Stimulated activated naive CD8-positive, alpha-beta T cell treated with anti-CD3 and anti-CD28 coated beads, Interleukin-15, Interleukin-2, amounts not matched to agents 100 U/mL and 50 U/mL, for 24 hours (primary cell): ENCODE measurements around the gene HIVEP3.

Experiments
- ATAC-seq: fragments of 150-1000 bp; cut with Tn5 transposase; one replicate; pipeline ENCODE4 v1.10.0; 2021
- DNase-seq: peaks from one replicate; pipeline ENCODE4 v3.0.0; 2021

HIVEP3 gene

DNA sequence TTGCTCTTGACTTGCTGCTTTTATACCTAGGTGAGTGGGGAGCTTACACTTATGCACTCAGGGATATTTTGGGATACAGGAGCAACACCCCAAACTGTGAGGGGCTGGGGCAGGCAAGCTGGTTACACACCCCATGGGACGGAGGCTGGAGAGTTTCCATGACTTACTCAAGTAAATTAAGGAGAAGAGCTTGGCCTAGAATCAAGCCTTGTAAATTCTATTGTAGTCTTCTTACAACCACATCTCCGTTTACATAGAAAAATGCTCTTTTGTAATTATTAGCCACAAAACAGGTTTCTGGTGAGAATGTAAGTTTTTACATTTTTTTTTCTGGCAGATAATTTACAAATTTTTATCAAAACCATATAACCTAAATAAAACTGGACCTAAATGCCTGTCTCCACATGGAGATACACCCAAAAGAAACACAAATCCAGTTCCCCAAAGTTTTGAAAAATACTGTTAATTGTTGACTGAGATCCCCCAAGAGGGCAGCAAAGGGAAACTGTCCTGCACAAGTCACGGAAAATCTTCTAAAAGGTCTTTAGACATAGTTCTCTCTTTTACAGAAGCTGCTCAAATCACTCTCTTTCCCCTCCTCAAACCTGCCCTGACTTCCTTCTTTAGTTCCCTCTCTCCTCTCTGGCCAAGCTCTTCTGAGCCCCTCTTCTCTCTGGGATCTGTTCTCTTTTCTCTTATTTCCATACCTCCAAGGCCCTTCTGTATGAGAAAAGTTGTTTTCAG is 134.0 kb downstream of the HIVEP3 start:
- ATAC-seq (no peak), DNase-seq (no peak)

DNA sequence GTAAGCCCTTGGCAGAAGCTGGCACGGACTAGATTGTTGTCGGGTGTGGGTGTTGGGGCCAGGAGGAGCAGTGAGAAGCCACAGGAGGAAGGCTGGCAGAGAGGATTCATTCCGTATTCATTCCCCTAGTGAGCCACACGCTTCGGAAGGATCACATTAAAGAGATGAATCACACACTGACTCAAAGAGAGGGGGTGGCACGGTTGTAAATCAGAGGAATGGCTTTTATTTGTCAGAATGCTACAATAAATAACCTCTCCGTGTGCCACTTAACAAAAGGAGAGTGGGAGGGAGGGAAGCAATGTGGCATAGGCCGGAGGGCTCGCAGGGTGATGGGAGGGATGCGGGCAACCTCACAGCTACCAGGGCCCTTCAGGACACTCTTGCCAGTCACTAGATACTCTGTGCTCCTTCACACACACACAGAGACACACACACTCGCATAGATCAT is 135.5 kb downstream of the HIVEP3 start:
- peak; percentile 63 for DNase-seq
- peak; percentile 95 for ATAC-seq

DNA sequence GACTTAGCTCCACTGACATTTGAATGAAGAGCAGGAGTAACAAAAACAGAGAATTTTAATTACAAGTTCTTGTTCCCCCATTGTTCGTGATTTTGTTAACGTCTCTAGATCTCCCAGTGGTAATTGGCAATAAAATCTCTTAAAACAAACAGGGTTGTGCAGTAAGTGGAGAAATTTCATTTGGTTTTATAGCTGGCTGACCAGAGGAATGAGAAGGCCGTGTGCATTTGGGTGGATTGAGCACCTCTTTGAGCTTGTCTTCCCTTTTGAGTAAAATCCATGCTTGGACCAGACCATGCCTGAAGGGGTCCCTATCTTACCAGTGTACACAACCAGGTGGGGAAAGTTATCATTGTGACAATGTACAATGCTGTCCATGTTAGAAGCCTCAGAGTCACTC is 137.8 kb downstream of the HIVEP3 start:
- DNase-seq (no peak), ATAC-seq (no peak)

DNA sequence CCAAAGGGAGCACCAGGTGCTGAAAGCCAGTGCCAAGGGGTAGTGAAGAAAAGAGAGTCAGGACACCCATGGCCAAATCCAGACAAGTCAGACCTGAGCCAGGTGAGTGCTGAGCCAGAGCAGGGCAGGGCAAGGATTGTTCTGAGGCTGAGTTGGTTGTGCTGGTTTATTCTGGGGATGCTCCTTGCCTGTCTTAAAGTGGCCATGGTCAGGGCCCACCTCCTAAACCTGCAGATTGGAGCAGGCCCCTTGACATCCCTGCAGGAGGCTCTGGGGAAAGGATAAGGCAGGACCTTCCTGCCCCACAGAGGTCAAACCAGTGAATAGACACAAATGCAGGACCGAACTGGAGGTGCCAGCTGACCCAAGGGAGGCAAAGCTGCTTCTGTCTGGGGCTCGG is 138.4 kb downstream of the HIVEP3 start:
- ATAC-seq = no peak
- DNase-seq = no peak

DNA sequence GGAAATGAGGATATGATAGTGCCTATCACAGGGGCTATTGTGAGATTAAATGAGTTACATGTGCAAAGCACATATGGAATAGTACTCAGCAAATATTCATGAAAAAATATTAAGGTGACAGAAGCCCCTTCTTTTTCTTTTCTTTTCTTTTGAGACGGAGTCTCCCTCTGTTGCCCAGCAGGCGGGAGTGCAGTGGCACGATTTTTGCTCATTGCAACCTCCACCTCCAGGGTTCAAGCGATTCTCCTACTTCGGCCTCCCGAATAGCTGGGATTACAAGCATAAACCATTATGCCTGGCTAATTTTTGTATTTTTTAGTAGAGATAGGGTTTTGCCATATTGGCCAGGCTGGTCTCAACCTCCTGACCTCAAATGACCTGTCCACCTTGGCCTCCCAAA is 139.4 kb downstream of the HIVEP3 start:
- no peak for ATAC-seq

DNA sequence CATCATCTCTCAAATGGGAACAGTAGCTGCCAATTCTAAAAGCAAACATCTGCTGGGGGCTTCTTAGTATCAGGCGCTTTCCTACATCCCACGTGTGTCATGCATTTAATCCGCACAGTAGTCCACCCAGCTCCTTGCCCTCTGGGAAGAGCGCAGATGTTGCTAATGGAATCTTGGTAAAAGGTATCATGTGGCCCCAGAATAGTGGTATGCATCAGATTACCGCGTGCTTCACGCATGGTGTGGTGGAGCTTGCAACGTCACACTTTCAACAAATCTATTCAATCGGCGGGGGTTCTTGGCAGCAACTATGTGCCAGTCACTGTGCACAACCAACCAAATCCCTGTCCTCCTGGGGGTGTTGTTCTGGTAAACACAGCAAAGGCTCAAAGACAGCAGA is 141.0 kb downstream of the HIVEP3 start:
- ATAC-seq = no peak
- no peak for DNase-seq

More for the DNA sequence above, 139.4 kb downstream of the HIVEP3 start:
- DNase-seq = no peak

DNA sequence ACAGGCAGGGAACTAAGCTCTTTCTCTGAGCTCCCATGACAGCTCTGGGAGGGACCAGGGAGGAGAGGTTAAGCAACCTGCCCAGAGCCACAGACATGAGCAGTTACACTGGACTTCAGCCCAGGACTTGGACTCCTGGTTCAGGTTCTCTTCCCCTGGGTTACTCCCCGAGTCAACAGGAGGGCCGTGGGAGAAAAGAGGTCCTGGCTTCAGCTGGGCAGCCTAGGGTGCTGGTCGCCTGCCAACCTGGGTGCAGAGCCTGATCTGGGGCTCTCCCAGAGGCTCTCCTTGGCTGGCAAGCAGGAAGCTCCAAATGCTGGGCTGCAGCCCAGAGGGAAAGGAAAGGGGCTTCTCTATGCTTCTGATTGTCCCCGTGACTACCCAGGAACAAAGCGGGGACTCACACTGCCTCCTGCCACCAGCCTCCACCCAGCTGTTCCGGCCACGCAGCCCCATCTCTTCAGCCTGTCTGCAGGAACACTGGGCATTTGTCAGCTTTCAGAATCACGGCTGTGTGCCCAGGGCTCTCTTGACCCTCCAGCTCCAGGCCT is 141.8 kb downstream of the HIVEP3 start:
- no peak for DNase-seq

DNA sequence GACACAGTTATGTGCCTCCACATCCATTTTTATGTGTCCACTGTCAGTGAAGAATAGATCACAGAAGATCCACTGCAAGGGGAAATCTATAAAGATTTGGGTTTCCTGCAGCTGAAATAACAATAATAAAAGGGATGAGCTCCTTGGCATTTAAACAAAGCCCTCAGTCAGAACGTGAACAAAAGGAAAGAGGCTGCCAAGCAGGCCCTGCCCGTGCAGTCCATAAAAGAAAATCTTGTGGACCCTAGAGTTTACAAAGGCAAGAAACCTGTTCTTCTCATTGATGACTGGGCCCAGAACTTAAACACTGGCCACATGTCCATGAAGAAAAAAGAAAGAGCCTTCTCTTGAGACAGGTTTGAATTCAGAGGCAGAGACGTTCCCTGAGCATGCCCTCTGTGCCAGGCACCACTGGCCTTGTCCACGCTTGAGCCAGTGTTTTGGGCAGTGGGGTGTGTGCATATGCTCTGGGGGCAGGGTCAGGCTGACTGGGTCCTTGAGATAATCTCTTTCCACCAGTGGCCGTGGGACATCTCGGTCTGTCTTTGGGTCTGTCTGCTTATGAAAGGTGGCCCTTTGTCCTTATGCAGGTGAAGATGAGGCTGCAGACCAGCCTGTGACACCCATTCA is 142.7 kb downstream of the HIVEP3 start:
- DNase-seq (no peak), ATAC-seq (no peak)

More for the DNA sequence above, 141.8 kb downstream of the HIVEP3 start:
- no peak for ATAC-seq

DNA sequence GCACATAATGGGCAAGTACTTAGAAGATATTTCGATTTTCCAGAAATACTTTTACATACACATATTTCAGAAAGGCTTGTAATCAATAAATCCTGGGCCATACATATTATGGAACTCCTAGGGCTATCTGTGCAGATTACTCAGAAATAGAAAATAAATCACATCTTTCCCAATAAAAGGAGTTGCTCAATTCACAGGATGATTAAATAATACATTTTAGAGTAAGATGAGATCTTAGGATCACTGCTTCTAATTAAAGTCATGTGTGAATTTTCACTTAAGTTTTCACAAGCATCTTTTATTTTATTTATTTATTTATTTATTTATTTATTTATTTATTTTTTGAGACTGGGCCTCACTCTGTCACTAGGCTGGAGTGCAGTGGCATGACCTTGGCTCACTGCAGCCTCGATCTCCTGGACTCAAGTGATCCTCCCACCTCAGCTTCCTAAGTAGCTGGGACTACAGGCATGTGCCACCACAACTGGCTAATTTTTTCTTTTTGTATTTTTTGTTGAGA is 144.2 kb downstream of the HIVEP3 start:
- ATAC-seq (no peak), DNase-seq (no peak)

DNA sequence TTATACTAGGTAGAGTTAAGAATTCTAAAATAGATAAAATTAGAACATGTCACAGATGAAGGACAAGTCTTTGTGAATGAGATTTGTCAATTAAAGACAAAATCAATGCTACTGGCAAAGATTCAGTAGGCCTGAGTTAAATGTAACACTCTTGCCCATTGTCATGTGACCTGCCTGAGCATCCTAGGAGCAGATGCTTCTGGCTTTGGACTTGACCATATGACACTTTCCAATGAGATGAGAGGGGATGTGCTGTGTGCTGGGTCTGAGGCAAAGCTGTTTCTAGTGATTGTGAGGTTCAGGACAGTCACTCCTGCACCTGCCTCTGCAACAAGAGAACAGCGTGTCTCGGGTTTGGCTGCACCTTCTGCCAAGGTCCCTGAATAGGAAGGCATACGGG is 144.9 kb downstream of the HIVEP3 start:
- DNase-seq (no peak), ATAC-seq (no peak)

DNA sequence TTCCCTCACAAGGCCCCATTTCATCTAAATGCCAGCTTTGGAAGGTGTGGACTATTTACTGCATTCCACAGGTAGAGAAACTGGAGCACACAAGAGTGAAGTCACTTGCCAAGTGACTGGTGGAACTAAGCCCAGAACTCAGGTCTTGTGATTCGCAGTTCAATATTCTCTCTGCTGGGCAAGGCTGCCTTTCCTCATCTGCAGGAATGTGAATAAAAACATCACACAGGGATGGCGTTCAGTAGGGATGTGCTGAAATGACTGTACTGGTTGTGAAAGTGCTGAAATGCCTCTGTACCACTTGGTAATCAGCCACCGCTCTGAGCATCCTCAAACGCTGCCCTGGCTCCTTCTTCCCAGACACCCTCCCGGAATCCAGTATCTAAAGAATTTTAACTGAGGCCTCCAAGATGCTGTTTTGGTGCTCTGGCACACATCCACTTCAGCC is 145.6 kb downstream of the HIVEP3 start:
- DNase-seq (no peak), ATAC-seq (no peak)

DNA sequence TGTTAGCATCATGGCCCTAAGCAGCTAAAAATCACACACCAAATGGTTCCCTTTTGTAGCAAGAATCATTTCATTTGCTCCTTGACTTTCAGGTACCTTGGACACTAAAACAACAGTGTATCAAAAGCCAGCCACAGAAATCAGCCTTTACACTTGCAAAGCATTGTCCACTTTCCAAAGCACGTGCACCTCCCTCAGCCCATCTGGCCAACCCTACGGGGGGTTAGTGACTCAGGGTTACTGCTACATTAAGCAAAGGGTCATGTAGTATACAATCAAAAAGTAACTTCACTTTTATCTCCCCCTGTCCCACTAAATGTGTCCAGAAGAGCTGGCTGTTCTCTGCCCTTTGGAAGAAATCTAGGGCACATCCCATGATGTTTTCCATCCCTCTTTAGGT is 149.7 kb downstream of the HIVEP3 start:
- no peak for ATAC-seq
- DNase-seq = no peak

DNA sequence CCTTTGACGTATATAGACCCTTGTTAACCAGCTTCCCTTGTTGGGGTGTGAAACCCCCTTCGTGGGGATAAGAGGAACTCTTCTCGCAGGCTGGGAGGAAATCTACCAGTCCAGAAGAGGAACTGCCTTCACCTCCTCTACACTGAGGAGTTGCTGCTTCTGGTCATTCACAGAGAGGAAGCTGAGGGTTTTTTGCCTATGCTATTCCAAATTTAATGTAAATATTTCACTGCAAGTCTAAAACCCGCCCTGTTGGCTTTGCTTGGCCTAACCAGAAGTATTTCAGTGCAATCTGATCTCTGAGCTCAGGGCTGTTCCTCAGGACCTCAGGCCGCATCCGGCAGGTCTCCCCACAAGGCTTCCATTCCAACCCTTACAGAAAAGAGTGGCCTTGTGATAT is 150.1 kb downstream of the HIVEP3 start:
- DNase-seq = no peak
- ATAC-seq = no peak

DNA sequence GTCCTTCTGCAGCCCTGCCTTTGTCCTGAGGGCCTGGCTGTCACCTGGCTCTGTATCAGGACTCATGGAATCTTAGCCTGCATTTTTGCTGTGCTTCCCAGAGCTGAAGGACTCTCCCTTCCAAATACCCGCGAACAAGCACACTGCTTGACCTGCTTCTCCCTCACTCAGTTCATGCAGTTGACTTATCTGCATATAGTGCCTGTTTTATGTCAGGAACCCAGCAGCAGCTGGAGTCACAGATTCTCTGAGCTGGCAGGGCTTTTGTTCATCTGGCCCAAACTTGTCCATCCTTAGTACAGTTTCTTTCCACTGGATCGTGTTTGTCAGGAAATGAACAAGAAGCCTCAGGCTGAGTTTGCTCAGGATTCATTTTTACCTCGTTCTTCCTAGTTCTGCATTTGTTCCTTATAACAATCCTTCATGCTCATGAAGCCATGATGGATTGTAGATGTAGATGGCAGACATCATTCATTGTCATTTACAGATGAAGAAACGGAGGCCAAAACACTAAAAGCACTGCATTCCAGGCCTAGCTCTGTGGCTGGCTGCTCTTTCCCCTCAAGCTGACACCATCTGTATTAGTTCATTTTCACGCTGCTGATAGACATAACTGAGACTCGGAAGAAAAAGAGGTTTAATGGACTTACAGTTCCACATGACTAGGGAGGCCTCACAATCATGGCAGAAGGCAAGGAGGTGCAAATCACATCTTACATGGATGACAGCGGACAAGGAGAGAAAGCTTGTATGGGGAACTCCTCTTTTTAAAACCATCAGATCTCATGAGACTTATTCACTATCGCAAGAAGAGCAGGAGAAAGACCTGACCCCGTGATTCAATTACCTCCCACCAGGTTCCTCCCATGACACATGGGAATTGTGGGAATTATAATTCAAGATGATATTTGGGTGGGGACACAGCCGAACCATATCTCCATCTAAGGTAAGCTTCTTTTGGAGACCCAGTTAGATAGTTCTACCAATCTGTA is 150.9 kb downstream of the HIVEP3 start:
- DNase-seq = no peak
- no peak for ATAC-seq

DNA sequence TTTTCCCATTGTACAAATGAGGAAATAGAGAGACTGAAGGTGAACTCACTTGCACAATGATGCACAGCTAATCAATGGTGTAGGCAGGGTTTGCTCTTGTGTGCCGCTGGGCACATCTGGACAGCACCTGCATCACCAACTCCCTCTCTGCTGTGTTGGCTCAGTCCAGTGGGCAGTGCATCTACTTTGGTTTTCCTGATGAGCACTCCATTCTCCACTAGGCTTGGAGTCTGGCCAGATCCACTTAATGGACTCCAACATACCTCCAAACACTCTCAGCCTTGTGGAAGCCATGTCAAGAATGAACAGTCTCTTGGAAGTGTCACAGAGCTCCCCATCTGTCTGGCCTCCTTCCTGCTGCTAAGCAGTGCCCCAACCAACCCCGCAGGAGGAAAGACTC is 152.2 kb downstream of the HIVEP3 start:
- ATAC-seq (no peak), DNase-seq (no peak)

DNA sequence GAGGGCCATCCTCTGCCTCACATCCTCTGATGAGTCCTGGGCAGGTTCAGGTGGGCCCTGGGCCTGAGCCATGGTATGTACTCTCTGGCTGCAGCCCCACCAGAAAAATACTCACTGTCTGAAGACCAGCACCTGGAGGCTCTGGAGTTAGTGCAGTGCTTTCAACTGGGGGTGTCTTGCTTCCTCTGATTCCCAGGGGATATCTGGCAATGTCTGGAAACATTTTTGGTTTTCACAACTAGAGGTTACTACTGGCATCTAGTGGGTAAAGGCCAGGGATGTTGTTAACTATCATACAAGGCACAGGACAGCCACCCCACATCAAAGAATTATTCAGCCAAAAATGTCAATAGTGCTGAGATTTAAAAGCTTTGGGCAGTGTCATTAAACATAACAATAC is 152.7 kb downstream of the HIVEP3 start:
- ATAC-seq = no peak
- DNase-seq = no peak

DNA sequence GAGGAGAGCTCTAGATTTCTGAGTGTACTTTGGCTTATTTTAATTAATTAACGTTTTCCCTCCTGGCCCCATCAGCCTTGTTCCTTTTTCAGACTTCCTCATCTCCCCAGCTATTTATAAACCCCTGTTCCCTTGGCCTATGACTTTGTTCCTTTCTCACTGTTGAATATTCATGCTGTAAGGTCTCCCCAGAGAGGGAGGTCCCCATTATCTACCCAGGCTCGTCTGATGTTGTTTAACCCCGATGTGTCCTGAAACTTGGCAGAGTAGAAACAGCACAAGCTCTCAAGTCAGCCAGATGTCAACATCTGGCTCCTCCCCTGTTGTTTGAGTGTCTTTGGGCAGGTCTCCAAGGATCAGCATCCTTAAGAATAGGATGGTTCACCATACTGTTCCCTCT is 153.6 kb downstream of the HIVEP3 start:
- no peak for ATAC-seq
- no peak for DNase-seq

DNA sequence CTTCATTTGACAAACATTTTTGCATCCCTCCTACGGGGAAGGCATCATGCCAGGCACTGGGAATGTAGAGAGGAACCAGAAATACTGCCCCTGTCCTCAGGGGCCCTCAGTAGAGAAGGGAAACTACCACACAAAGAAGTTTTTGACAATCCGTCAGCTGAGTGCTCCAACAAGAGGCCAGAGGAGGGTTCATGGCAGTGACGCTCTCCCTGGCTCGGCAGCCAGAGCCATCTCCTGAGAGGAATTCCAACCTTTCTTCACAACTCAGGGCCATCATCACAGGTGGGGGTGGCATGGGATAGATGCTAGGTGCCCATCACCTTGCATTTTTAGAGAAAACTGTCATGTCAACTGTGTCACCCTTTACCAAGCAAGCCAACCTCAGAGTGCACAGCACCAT is 154.1 kb downstream of the HIVEP3 start:
- DNase-seq (no peak), ATAC-seq (no peak)

DNA sequence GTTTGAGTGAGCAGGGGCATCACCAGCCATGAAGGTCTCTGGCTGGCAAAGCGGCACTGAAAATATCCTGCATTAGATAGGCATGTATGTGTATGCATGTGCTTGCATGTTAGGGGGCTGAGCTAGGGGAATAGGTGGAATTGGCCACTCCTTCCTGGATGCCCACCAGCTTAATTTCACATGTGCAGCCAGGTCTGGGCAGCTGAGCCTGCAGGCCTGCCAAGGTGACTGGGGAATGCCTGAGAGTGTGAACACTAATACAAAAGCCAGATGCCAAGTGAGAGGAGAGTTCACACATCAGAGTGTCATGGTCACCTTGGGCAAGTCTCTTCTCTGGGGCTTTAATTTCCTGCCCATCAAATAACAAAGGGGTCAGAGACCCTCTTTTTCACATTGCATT is 155.9 kb downstream of the HIVEP3 start:
- no peak for DNase-seq
- no peak for ATAC-seq

DNA sequence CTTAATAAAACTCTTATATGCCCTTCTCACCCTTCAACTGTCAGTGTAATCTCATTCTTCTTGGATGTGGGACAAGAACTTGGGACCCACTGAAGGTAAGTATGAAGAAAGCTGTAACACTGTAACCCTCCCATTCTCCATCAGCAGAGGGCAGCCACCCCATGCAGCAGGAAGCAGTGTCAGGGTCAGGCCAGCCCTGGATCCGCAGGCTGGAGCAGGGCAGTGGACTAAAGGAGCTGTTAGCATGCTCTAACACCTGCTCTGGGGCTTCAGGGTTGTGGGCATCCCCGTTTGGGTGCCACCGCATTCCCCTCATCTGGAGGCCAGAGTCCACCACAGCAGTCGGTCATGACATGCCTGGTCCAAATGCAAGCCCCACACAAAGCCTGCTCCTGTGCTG is 156.5 kb downstream of the HIVEP3 start:
- ATAC-seq = no peak
- no peak for DNase-seq

DNA sequence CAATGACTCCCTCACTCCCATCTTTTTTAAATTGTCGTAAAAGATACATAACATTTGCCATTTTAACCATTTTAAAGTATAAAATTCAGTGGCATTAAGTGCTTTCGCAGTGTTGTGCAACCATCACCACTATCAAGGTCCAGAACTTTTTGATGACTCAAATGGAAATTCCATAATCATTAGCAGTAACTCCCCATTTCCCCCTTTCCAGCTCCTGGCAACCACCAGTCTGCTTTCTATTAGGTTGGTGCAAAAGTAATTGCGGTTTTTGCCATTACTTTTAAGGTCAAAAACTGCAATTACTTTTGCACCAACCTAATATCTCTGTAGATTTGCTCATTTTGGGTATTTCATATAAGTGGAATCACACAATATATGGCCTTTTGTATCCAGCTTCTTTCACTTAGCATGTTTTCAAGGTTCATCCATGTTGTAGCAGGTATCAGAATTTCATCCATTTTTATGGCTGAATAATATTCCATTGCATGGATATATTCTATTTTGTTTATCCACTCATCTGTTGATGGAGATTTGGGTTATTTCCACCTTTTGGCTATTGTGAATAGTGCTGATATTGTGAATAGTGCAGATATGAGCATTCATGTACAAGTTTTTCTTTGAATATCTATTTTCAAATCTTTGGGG is 159.7 kb downstream of the HIVEP3 start:
- DNase-seq (no peak), ATAC-seq (no peak)

DNA sequence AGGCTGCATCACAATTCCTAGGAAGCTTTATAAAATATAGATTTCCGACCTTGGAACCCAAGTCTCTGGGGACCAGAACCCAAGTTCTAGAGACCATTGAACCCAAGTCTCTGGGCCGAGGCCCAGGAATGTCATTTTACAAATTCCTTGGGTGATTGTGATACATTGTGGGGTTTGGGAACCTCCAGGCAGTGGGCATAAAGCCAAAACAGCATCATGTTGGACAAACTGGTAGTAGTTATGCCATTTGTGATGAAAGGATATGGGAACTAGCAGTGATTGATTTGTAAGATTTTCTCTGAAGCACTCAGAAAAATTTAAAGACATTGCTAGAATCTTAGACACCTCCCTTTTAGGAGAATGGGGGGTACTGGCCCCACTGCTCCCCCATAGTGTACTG is 160.2 kb downstream of the HIVEP3 start:
- DNase-seq (no peak), ATAC-seq (no peak)
